Keratinocyte (primary cell): ENCODE results near the gene TCIRG1. TPM values are rescaled to one million over a fixed set of nuclear protein-coding genes. Genes with fewer than 3 reads are reported as not detected.

Experiments used
- DNase-seq: peaks from one replicate; pipeline ENCODE4 v3.0.0-alpha.2; 2011; ENCODE audit warnings: low read depth, missing footprints, low spot score
- FAIRE-seq: peaks from 2 replicates; lab custom pipeline; 2011; peaks lifted over from hg19 to GRCh38; lab: Jason Lieb, UNC
- H2AFZ ChIP-seq: 2 replicates; pipeline ENCODE4 v1.6.0; 2012; ENCODE audit warnings: low read length, control low read depth, inconsistent platforms; ENCODE audit not compliant: control insufficient read depth
- H3K27ac ChIP-seq: 2 replicates; pipeline ENCODE4 v1.5.1; 2011; ENCODE audit warnings: low read length; ENCODE audit not compliant: control insufficient read depth, insufficient read depth
- H3K27me3 ChIP-seq: 3 replicates; pipeline ENCODE4 v1.6.0; 2011; ENCODE audit warnings: low read length; ENCODE audit not compliant: control insufficient read depth, insufficient read depth; ENCODE audit errors: extremely low read depth
- H3K36me3 ChIP-seq, 2 experiments: 2 replicates in 1 of 2; 3 replicates in 1 of 2; pipeline ENCODE4 v1.5.1; 2011; ENCODE audit warnings: low read length in 2 of 2, mild to moderate bottlenecking in 1 of 2; ENCODE audit not compliant: control insufficient read depth in 2 of 2, insufficient read depth in 2 of 2; ENCODE audit errors: extremely low read depth in 1 of 2
- H3K4me1 ChIP-seq: 3 replicates; pipeline ENCODE4 v1.5.1; 2011; ENCODE audit warnings: low read length; ENCODE audit not compliant: control insufficient read depth, insufficient read depth; ENCODE audit errors: extremely low read depth
- H3K4me2 ChIP-seq: 3 replicates; pipeline ENCODE4 v1.6.0; 2011; ENCODE audit warnings: low read depth, low read length; ENCODE audit not compliant: control insufficient read depth, insufficient read depth; ENCODE audit errors: extremely low read depth
- H3K4me3 ChIP-seq, 3 experiments: fragments of 200-600 bp in 1 of 3; sonication (generic) in 1 of 3; 2 replicates in 2 of 3; 3 replicates in 1 of 3; pipeline ENCODE4 v1.5.1; 2011 to 2016; ENCODE audit warnings: low read length in 3 of 3, mild to moderate bottlenecking in 3 of 3, control low read depth in 2 of 3, inconsistent platforms in 1 of 3, low read depth in 1 of 3, mixed read lengths in 1 of 3, mixed run types in 1 of 3, moderate library complexity in 1 of 3; ENCODE audit not compliant: control insufficient read depth in 2 of 3, insufficient read depth in 2 of 3; ENCODE audit errors: extremely low read depth in 1 of 3
- H3K79me2 ChIP-seq: 2 replicates; pipeline ENCODE4 v1.6.0; 2012; ENCODE audit warnings: low read length; ENCODE audit not compliant: control insufficient read depth, insufficient read depth
- H3K9ac ChIP-seq: 3 replicates; pipeline ENCODE4 v1.6.0; 2011; ENCODE audit warnings: low read length; ENCODE audit not compliant: control insufficient read depth, insufficient read depth; ENCODE audit errors: extremely low read depth
- H3K9me1 ChIP-seq: 3 replicates; pipeline ENCODE4 v1.6.0; 2011; ENCODE audit warnings: low read length; ENCODE audit not compliant: control insufficient read depth, insufficient read depth; ENCODE audit errors: extremely low read depth
- H3K9me3 ChIP-seq: 2 replicates; pipeline ENCODE4 v1.5.1; 2012; ENCODE audit warnings: low read depth, low read length; ENCODE audit not compliant: control insufficient read depth
- H4K20me1 ChIP-seq: 3 replicates; pipeline ENCODE4 v1.6.0; 2011; ENCODE audit warnings: low read length; ENCODE audit not compliant: control insufficient read depth, insufficient read depth; ENCODE audit errors: extremely low read depth
- CTCF ChIP-seq, 3 experiments: IDR thresholded peaks in 1 of 3; conservative IDR thresholded peaks in 1 of 3; optimal IDR thresholded peaks in 1 of 3; 2 replicates in 2 of 3; 3 replicates in 1 of 3; pipeline versions ENCODE3 to v1.5.1; 2011; ENCODE audit warnings: low read length in 3 of 3, mild to moderate bottlenecking in 3 of 3, moderate library complexity in 2 of 3, control low read depth in 1 of 3, inconsistent platforms in 1 of 3; ENCODE audit not compliant: insufficient read depth in 2 of 3; ENCODE audit errors: extremely low read depth in 1 of 3
- EZH2 ChIP-seq: IDR thresholded peaks from one replicate; pipeline ENCODE4 v1.6.1; 2012; ENCODE audit warnings: inconsistent platforms, mild to moderate bottlenecking, low read length, moderate library complexity
- dilution Hi-C: fragments of 300-500 bp; cut with MboI; formaldehyde crosslinking; loops from one replicate; pipeline ENCODE4 v1.7.0; 2020; ENCODE audit warnings: low sequenced_read_pairs; ENCODE audit not compliant: extremely low pct_ligation_motif_present
- polyA plus RNA-seq, 5 experiments: library from polyadenylated mRNA; depleted of rRNA in 3 of 5; stranded (reverse) in 3 of 5; stranded (forward) in 1 of 5; unstranded in 1 of 5; fragments of >200 nt; gene quantifications; 1 replicate in 1 of 5; 2 replicates in 3 of 5; 3 replicates in 1 of 5; pipeline versions ENCODE4 v1.2.1 to v1.2.3, GENCODE V29; 2011 to 2012; ENCODE audit warnings: missing spikeins in 2 of 5, low read depth in 1 of 5, low replicate concordance in 1 of 5

TCIRG1 gene
- polyA plus RNA-seq, 1 donor (not counting 4 experiments of a cell fraction or from before 2014, with no cell fraction given): 12.7 TPM

DNA sequence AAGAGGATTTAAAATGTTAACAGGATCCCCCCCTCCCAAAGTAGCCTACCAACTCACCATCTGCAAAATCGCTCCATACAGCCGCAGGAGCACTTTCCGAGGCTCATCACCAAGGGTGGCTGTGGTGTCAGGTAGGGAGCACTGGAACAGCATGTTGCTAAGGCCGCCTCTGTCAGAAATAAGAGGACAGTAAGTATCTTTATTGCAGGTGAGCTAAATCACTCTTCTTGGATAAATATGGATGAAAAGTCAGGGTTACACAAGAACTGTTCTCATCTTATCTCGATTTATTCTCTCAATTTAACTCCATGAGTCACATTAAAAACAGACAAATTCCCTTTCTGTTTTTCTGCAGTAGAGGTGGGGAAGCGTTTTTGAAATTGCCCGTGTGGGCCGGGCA, 58.1 kb downstream of the TCIRG1 start:
- FAIRE-seq: no peak
- no peaks in the 10 kb centered on the region for H3K79me2 ChIP-seq
- dilution Hi-C loops: no loop called here

DNA sequence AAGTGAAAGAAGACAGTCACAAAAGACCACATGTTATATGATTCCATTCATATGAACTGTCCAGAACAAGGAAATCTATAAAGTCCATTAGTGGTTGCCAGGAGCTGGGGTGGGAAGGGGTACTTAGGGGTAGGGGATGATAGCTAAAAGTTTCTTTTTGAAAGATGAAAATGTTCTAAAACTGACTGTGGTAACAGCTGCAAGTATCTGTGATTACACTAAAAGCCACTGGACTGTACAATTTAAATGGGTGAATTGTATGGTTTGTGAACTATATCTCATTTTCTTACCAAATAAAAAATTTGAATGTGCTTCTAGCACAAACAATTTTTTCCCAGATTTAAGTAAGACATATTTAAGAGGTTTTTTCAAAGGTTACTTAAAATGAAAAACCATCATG, 60.2 kb downstream of the TCIRG1 start:
- Histone ChIP-seq H3K9me3 (no peaks in the 10 kb centered on the region), H3K4me3 (no peak overlapping the region), H2AFZ (no peak overlapping the region), H3K9ac (no peak overlapping the region), H4K20me1 (no peaks in the 10 kb centered on the region), H3K27me3 (no peaks in the 10 kb centered on the region), H3K79me2 (no peaks in the 10 kb centered on the region), H3K4me2 (no peak overlapping the region), H3K9me1 (no peaks in the 10 kb centered on the region), H3K36me3 (no peaks in the 10 kb centered on the region), H3K27ac (no peak overlapping the region), H3K4me1 (no peaks in the 10 kb centered on the region)
- DNase-seq (no peak), FAIRE-seq (no peak)
- dilution Hi-C loops: no loop called here
- TF ChIP-seq EZH2 (no peak), CTCF (optimal IDR thresholded peaks at IDR 0.05 in 1 of 3, IDR thresholded peaks at IDR 0.05 in 1 of 3, conservative IDR thresholded peaks at IDR 0.05 in 1 of 3; ENCODE audit: extremely low read depth in 1 of 3, insufficient read depth in 2 of 3, low read length in 3 of 3) (no peak)

More for the DNA sequence above, 58.1 kb downstream of the TCIRG1 start:
- Histone ChIP-seq H4K20me1 (no peaks in the 10 kb centered on the region), H3K27me3 (no peaks in the 10 kb centered on the region), H3K9me3 (no peaks in the 10 kb centered on the region), H3K4me1 (no peaks in the 10 kb centered on the region), H3K9ac (no peak overlapping the region), H3K4me2 (no peak overlapping the region), H3K4me3 (no peak overlapping the region), H3K36me3 (no peaks in the 10 kb centered on the region), H3K9me1 (no peaks in the 10 kb centered on the region), H3K27ac (no peak overlapping the region), H2AFZ (no peak overlapping the region)
- DNase-seq: no peak
- TF ChIP-seq EZH2 (no peak), CTCF (optimal IDR thresholded peaks at IDR 0.05 in 1 of 3, IDR thresholded peaks at IDR 0.05 in 1 of 3, conservative IDR thresholded peaks at IDR 0.05 in 1 of 3; ENCODE audit: extremely low read depth in 1 of 3, insufficient read depth in 2 of 3, low read length in 3 of 3) (no peak)
